HepG2 (cell line): ENCODE measurements around the gene PLLP. TPM values are rescaled to one million over a fixed set of nuclear protein-coding genes. Genes with fewer than 3 reads are reported as not detected.

ENCODE experiments used
- BRF2 ChIP-seq: sonication (generic); formaldehyde crosslinking; IDR thresholded peaks from 2 replicates; pipeline ENCODE4 v1.8.1; 2022; ENCODE audit warnings: mild to moderate bottlenecking, missing genetic modification reagents
- ETS1 ChIP-seq: sonication (generic); formaldehyde crosslinking; IDR thresholded peaks from 2 replicates; pipeline ENCODE4 v1.4.0; 2020; ENCODE audit warnings: missing genetic modification reagents
- ISL2 ChIP-seq: sonication (generic); formaldehyde crosslinking; IDR thresholded peaks from 2 replicates; pipeline ENCODE4 v1.5.0; 2020; ENCODE audit warnings: missing genetic modification reagents
- NBN ChIP-seq: fragments of 450-650 bp; conservative IDR thresholded peaks from 2 replicates; pipeline ENCODE4 v1.6.1; 2017
- NR2F2 ChIP-seq: IDR thresholded peaks from 2 replicates; pipeline ENCODE4 v1.6.1; 2012; ENCODE audit warnings: low read depth, inconsistent platforms, borderline replicate concordance
- ONECUT2 ChIP-seq: sonication (generic); formaldehyde crosslinking; IDR thresholded peaks from 2 replicates; pipeline ENCODE4 v1.4.0; 2020; ENCODE audit warnings: missing genetic modification reagents
- SSRP1 ChIP-seq: IDR thresholded peaks from 2 replicates; pipeline ENCODE4 v1.6.1; 2016; ENCODE audit warnings: control low read depth
- TBX3 ChIP-seq: fragments of 450-650 bp; IDR thresholded peaks from 2 replicates; pipeline ENCODE4 v1.6.1; 2017; ENCODE audit warnings: antibody characterized with exemption, mild to moderate bottlenecking, inconsistent platforms, borderline replicate concordance
- ZFP36 ChIP-seq: fragments of 150-350 bp; IDR thresholded peaks from 2 replicates; pipeline ENCODE4 v1.6.1; 2018; ENCODE audit warnings: borderline replicate concordance, low read length, low read depth; ENCODE audit not compliant: partially characterized antibody
- ZNF24 ChIP-seq: fragments of 450-650 bp; IDR thresholded peaks from 2 replicates; pipeline ENCODE4 v1.6.1; 2017; ENCODE audit warnings: antibody characterized with exemption, mild to moderate bottlenecking
- ZNF317 ChIP-seq: sonication (generic); formaldehyde crosslinking; IDR thresholded peaks from 2 replicates; pipeline ENCODE4 v1.5.0; 2020; ENCODE audit warnings: mild to moderate bottlenecking, missing genetic modification reagents
- ZNF354B ChIP-seq: sonication (generic); formaldehyde crosslinking; IDR thresholded peaks from 2 replicates; pipeline ENCODE4 v1.8.0; 2022; ENCODE audit warnings: mild to moderate bottlenecking, missing genetic modification reagents
- ZNF572 ChIP-seq: sonication (generic); formaldehyde crosslinking; IDR thresholded peaks from 2 replicates; pipeline ENCODE4 v1.5.1; 2020; ENCODE audit warnings: mild to moderate bottlenecking, missing genetic modification reagents
- ZNF703 ChIP-seq: sonication (generic); formaldehyde crosslinking; IDR thresholded peaks from 2 replicates; pipeline ENCODE4 v1.5.1; 2020; ENCODE audit warnings: missing genetic modification reagents, mild to moderate bottlenecking, moderate library complexity, borderline replicate concordance
- polyA plus RNA-seq, 8 experiments: library from polyadenylated mRNA; depleted of rRNA in 3 of 8; stranded (reverse) in 7 of 8; unstranded in 1 of 8; fragments of >200 nt; fragmentation: Illumina TruSeq in 4 of 8; extraction: Trizol in 4 of 8; gene quantifications; 2 replicates each; pipeline versions ENCODE4 v1.2.1 to v1.2.3, GENCODE V29; 2011 to 2016; ENCODE audit warnings: low read depth in 4 of 8, missing spikeins in 1 of 8, mixed read lengths in 1 of 8; ENCODE audit not compliant: insufficient read depth in 1 of 8
- total RNA-seq, 5 experiments: library from RNA; depleted of rRNA; stranded (reverse); fragments of >200 nt; fragmentation: Illumina TruSeq; extraction: Trizol; gene quantifications; 2 replicates each; pipeline ENCODE4 v1.2.3, GENCODE V29; 2016; ENCODE audit warnings: low read depth in 1 of 5

Gene PLLP
- total and polyA plus RNA-seq, 2 of the 13 experiments (the other 11 are each of a cell fraction or from before 2014, with no cell fraction given), result 60.6 to 127 TPM

- TF ChIP-seq ZNF703 (CRISPR knock-in tag) (no peak), ISL2 (CRISPR knock-in tag) (no peak), ZNF24 (no peak), SSRP1 (CRISPR knock-in tag) (no peak), NBN (no peak), TBX3 (no peak), NR2F2 (no peak), ZFP36 (no peak), ZNF317 (CRISPR knock-in tag) (no peak), BRF2 (CRISPR knock-in tag) (no peak), ZNF572 (no peak), ETS1 (CRISPR knock-in tag) (no peak), ONECUT2 (CRISPR knock-in tag) (no peak), ZNF354B (CRISPR knock-in tag) (no peak)
Measured at GRCh38 chr16:57224651-57225335, 59.7 kb downstream of the PLLP start (continued).
